K562 (cell line): Measurements from ENCODE around the gene ZNF318. TPM values are rescaled to one million over a fixed set of nuclear protein-coding genes. Genes with fewer than 3 reads are reported as not detected.

Experiments
- ARHGAP35 ChIP-seq: fragments of 450-650 bp; IDR thresholded peaks from 2 replicates; pipeline ENCODE4 v1.6.1; 2018; ENCODE audit not compliant: partially characterized antibody
- BHLHE40 ChIP-seq: IDR thresholded peaks from 2 replicates; pipeline ENCODE4 v1.6.1; 2011; ENCODE audit warnings: low read length, improper control_type of control experiment
- BRD4 ChIP-seq: fragments of 200-600 bp; sonication (generic); IDR thresholded peaks from 2 replicates; pipeline ENCODE4 v1.6.1; 2017; ENCODE audit warnings: inconsistent platforms
- CCAR2 ChIP-seq: fragments of 200-400 bp; formaldehyde crosslinking; IDR thresholded peaks from 2 replicates; pipeline ENCODE4 v1.6.1; 2017; ENCODE audit warnings: mild to moderate bottlenecking, low read depth, low read length
- CREBBP ChIP-seq: IDR thresholded peaks from one replicate; pipeline ENCODE4 v1.6.1; 2012; ENCODE audit warnings: low read depth, mild to moderate bottlenecking, control low read depth, inconsistent platforms, low read length
- ELF2 ChIP-seq: fragments of 250-450 bp; sonication (Bioruptor Pico); IDR thresholded peaks from 2 replicates; pipeline ENCODE4 v1.5.0; 2021; ENCODE audit warnings: mild to moderate bottlenecking
- FOXA1 ChIP-seq: fragments of 450-650 bp; IDR thresholded peaks from 2 replicates; pipeline ENCODE4 v1.6.1; 2016; ENCODE audit warnings: mild to moderate bottlenecking, borderline replicate concordance
- POLR2G ChIP-seq: fragments of 200-400 bp; formaldehyde crosslinking; IDR thresholded peaks from 2 replicates; pipeline ENCODE4 v1.6.1; 2017; ENCODE audit warnings: low read depth, mild to moderate bottlenecking, antibody characterized with exemption, low read length, moderate library complexity
- PTBP1 ChIP-seq: fragments of 200-400 bp; formaldehyde crosslinking; IDR thresholded peaks from 2 replicates; pipeline ENCODE4 v1.6.1; 2017; ENCODE audit warnings: low read depth, low read length
- TAF15 ChIP-seq: fragments of 200-400 bp; formaldehyde crosslinking; IDR thresholded peaks from 2 replicates; pipeline ENCODE4 v1.6.1; 2017; ENCODE audit warnings: mild to moderate bottlenecking, low read depth, low read length, moderate library complexity
- ZC3H4 ChIP-seq: sonication (generic); formaldehyde crosslinking; IDR thresholded peaks from 2 replicates; pipeline ENCODE4 v1.9.0; 2021; ENCODE audit warnings: missing genetic modification reagents, borderline replicate concordance
- ZFPM2 ChIP-seq: fragments of 250-450 bp; sonication (Bioruptor Pico); IDR thresholded peaks from 2 replicates; pipeline ENCODE4 v1.5.1; 2022; ENCODE audit warnings: mild to moderate bottlenecking
- ZNF444 ChIP-seq: fragments of 250-450 bp; sonication (Bioruptor Pico); IDR thresholded peaks from 2 replicates; pipeline ENCODE4 v1.4.0; 2020; ENCODE audit warnings: mild to moderate bottlenecking, moderate library complexity
- polyA plus RNA-seq, 8 experiments: library from polyadenylated mRNA; depleted of rRNA in 4 of 8; stranded (reverse) in 5 of 8; unstranded in 3 of 8; fragments of >200 nt; fragmentation: Nextera tagmentation in 2 of 8; fragmentation: Illumina TruSeq in 1 of 8; extraction: Ambion mirVana in 2 of 8; extraction: Trizol in 1 of 8; gene quantifications; 2 replicates each; pipeline versions ENCODE4 v1.2.1 to v1.2.3, GENCODE V29; 2011 to 2014; ENCODE audit warnings: inconsistent platforms in 1 of 8, missing spikeins in 1 of 8
- total RNA-seq, 7 experiments: library from RNA; depleted of rRNA in 6 of 7; stranded (reverse); fragments of >200 nt in 6 of 7; fragmentation: Illumina TruSeq in 2 of 7; extraction: Trizol in 2 of 7; gene quantifications; 2 replicates each; pipeline versions ENCODE4 v1.2.1 to v1.2.3, GENCODE V29; 2011 to 2021; ENCODE audit warnings: low replicate concordance in 1 of 7
- TF ChIP-seq, protein P1 (sequence below): fragments of 450-650 bp; IDR thresholded peaks from 2 replicates; pipeline ENCODE4 v1.6.1; 2016; ENCODE audit warnings: mild to moderate bottlenecking, moderate library complexity
- TF ChIP-seq, protein P2 (sequence below): fragments of 450-650 bp; IDR thresholded peaks from 2 replicates; pipeline ENCODE4 v1.6.1; 2017; ENCODE audit warnings: antibody characterized with exemption

ZNF318 gene
- total and polyA plus RNA-seq, 9 of the 15 experiments (the other 6 are each of a cell fraction or from before 2014, with no cell fraction given): 3.2 to 19.0 (median 9.2) TPM

DNA sequence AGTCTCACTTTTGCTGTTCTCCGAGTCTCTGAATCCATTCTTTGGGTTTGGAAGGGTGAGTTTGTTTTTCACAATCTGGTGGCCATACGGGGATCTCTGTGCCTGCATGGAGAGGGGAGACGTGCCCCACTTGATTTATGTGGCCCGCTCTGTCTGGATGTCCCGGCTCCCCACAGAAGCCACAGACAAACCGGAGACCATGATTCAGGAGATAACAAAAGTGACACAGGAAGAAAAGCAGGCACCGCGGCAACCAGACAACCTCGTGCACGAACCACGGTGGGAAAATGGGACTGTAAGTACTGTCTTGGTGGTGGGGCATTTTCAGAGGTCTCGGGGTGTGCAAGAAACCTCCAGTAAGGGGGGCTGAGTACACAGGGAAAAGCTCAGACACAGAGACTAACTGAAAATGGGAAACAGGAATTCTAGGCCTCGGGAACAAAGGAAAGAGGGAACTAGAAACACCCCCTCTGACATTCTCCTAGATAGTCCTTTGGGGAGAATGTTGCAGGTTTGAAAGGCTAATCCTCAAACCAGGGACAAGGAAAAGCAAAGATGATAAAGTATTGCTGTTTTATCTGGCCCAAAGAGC is 22.1 kb upstream of the ZNF318 start (continued):
- TF ChIP-seq CREBBP (no peak), BRD4 (no peak), ZFPM2 (no peak), ARHGAP35 (no peak), BHLHE40 (peak; percentile 54), POLR2G (no peak), ELF2 (CRISPR knock-in tag) (no peak), TAF15 (no peak), FOXA1 (no peak), PTBP1 (no peak), CCAR2 (no peak), ZC3H4 (CRISPR knock-in tag) (no peak), ZNF444 (CRISPR knock-in tag) (no peak)
- TF ChIP-seq, protein P1, sequence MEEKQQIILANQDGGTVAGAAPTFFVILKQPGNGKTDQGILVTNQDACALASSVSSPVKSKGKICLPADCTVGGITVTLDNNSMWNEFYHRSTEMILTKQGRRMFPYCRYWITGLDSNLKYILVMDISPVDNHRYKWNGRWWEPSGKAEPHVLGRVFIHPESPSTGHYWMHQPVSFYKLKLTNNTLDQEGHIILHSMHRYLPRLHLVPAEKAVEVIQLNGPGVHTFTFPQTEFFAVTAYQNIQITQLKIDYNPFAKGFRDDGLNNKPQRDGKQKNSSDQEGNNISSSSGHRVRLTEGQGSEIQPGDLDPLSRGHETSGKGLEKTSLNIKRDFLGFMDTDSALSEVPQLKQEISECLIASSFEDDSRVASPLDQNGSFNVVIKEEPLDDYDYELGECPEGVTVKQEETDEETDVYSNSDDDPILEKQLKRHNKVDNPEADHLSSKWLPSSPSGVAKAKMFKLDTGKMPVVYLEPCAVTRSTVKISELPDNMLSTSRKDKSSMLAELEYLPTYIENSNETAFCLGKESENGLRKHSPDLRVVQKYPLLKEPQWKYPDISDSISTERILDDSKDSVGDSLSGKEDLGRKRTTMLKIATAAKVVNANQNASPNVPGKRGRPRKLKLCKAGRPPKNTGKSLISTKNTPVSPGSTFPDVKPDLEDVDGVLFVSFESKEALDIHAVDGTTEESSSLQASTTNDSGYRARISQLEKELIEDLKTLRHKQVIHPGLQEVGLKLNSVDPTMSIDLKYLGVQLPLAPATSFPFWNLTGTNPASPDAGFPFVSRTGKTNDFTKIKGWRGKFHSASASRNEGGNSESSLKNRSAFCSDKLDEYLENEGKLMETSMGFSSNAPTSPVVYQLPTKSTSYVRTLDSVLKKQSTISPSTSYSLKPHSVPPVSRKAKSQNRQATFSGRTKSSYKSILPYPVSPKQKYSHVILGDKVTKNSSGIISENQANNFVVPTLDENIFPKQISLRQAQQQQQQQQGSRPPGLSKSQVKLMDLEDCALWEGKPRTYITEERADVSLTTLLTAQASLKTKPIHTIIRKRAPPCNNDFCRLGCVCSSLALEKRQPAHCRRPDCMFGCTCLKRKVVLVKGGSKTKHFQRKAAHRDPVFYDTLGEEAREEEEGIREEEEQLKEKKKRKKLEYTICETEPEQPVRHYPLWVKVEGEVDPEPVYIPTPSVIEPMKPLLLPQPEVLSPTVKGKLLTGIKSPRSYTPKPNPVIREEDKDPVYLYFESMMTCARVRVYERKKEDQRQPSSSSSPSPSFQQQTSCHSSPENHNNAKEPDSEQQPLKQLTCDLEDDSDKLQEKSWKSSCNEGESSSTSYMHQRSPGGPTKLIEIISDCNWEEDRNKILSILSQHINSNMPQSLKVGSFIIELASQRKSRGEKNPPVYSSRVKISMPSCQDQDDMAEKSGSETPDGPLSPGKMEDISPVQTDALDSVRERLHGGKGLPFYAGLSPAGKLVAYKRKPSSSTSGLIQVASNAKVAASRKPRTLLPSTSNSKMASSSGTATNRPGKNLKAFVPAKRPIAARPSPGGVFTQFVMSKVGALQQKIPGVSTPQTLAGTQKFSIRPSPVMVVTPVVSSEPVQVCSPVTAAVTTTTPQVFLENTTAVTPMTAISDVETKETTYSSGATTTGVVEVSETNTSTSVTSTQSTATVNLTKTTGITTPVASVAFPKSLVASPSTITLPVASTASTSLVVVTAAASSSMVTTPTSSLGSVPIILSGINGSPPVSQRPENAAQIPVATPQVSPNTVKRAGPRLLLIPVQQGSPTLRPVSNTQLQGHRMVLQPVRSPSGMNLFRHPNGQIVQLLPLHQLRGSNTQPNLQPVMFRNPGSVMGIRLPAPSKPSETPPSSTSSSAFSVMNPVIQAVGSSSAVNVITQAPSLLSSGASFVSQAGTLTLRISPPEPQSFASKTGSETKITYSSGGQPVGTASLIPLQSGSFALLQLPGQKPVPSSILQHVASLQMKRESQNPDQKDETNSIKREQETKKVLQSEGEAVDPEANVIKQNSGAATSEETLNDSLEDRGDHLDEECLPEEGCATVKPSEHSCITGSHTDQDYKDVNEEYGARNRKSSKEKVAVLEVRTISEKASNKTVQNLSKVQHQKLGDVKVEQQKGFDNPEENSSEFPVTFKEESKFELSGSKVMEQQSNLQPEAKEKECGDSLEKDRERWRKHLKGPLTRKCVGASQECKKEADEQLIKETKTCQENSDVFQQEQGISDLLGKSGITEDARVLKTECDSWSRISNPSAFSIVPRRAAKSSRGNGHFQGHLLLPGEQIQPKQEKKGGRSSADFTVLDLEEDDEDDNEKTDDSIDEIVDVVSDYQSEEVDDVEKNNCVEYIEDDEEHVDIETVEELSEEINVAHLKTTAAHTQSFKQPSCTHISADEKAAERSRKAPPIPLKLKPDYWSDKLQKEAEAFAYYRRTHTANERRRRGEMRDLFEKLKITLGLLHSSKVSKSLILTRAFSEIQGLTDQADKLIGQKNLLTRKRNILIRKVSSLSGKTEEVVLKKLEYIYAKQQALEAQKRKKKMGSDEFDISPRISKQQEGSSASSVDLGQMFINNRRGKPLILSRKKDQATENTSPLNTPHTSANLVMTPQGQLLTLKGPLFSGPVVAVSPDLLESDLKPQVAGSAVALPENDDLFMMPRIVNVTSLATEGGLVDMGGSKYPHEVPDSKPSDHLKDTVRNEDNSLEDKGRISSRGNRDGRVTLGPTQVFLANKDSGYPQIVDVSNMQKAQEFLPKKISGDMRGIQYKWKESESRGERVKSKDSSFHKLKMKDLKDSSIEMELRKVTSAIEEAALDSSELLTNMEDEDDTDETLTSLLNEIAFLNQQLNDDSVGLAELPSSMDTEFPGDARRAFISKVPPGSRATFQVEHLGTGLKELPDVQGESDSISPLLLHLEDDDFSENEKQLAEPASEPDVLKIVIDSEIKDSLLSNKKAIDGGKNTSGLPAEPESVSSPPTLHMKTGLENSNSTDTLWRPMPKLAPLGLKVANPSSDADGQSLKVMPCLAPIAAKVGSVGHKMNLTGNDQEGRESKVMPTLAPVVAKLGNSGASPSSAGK: peak; percentile 90
- TF ChIP-seq, protein P2, sequence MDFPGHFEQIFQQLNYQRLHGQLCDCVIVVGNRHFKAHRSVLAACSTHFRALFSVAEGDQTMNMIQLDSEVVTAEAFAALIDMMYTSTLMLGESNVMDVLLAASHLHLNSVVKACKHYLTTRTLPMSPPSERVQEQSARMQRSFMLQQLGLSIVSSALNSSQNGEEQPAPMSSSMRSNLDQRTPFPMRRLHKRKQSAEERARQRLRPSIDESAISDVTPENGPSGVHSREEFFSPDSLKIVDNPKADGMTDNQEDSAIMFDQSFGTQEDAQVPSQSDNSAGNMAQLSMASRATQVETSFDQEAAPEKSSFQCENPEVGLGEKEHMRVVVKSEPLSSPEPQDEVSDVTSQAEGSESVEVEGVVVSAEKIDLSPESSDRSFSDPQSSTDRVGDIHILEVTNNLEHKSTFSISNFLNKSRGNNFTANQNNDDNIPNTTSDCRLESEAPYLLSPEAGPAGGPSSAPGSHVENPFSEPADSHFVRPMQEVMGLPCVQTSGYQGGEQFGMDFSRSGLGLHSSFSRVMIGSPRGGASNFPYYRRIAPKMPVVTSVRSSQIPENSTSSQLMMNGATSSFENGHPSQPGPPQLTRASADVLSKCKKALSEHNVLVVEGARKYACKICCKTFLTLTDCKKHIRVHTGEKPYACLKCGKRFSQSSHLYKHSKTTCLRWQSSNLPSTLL: no peak
